ENCODE results near the gene INSYN2A. TPM values are rescaled to one million over a fixed set of nuclear protein-coding genes. Genes with fewer than 3 reads are reported as not detected.

INSYN2A gene
- total RNA-seq, 2 donors from 2014 or later, result not detected

DNA sequence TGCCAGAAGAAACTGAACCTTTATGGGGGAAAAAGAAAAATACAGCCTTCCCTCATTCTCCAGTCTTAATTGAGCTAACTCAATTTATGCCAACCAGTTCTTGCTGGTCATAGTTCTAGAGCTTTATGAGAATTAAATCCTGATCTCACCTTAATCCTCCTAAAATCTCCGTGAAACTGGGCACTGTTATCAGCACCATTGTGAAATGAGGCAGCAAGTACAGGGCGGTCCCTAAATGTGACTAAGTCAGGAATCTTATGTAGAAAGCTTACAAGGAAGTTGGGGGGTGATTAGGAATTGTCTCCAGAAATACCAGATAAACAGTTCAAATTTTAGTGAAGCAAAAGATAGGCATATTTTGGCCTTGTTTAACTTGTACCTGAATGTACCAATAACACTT lies 10.7 kb upstream of the INSYN2A start:
- H3K4me3 ChIP-seq, result no peak overlapping the region
- intact Hi-C loops (cut with DNase I), result no loop called here
- H3K4me1 ChIP-seq, result no peaks in the 10 kb centered on the region
- DNase-seq (no peak), ATAC-seq (no peak)
- no peaks in the 10 kb centered on the region for H3K9me3 ChIP-seq
- H3K36me3 ChIP-seq (replicated peaks in 1 of 2; ENCODE audit: insufficient read depth in 1 of 2, low read depth in 2 of 2), result no peaks in the 10 kb centered on the region
- WGBS, 2 donors, result 85 to 98% methylated on average over 2 of the region's 2 CpGs
- no peak overlapping the region for H3K27ac ChIP-seq
- TF ChIP-seq, protein P1, sequence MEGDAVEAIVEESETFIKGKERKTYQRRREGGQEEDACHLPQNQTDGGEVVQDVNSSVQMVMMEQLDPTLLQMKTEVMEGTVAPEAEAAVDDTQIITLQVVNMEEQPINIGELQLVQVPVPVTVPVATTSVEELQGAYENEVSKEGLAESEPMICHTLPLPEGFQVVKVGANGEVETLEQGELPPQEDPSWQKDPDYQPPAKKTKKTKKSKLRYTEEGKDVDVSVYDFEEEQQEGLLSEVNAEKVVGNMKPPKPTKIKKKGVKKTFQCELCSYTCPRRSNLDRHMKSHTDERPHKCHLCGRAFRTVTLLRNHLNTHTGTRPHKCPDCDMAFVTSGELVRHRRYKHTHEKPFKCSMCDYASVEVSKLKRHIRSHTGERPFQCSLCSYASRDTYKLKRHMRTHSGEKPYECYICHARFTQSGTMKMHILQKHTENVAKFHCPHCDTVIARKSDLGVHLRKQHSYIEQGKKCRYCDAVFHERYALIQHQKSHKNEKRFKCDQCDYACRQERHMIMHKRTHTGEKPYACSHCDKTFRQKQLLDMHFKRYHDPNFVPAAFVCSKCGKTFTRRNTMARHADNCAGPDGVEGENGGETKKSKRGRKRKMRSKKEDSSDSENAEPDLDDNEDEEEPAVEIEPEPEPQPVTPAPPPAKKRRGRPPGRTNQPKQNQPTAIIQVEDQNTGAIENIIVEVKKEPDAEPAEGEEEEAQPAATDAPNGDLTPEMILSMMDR (IDR thresholded peaks at IDR 0.05), result no peak
- TF ChIP-seq POLR2A (IDR thresholded peaks at IDR 0.05), result no peak
- H3K27me3 ChIP-seq, result no peaks in the 10 kb centered on the region

DNA sequence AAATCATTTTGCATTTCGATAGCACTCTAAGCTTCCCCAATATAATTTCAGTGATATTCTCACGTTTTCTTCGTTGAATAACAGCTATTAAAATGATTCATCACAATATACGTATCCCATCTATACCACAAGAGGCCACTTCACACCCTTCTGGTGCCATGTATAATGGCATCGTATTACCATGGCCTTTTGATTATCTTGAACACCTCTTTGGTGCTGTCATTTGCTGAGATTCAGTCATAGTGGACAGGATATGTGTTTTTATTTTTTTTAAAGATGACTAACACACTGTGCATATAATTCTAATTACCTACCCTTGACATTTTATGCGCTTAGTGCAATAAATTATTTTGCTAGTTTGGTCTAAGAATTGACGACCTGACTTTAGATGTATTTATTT lies 6.7 kb upstream of the INSYN2A start:
- 94 to 95% methylated on average over 7 of the region's 7 CpGs for WGBS, 2 donors

DNA sequence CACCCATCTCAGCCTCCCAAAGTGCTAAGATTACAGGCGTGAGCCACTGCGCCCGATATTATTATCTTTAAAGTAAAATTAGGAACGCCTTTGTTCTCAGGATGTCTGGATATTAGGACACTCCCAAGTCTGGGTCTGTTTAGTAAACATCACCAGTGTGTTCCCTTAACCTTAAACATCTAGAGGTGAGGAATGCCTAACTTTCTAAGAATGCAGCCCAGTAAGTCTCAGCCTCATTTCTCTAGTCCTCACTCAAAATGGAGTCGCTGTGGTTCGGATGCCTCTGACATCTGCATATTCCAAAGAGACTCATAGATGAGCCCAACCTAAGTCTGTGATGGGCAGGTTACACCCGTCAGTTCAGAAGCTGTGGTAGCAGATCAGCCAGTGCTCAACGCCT lies 4.3 kb upstream of the INSYN2A start:
- H3K4me3 ChIP-seq, result no peak overlapping the region
- H3K27ac ChIP-seq, result no peak overlapping the region
- peaks cover 3% of the 10 kb centered on the region for H3K4me1 ChIP-seq
- no peaks in the 10 kb centered on the region for H3K27me3 ChIP-seq
- ATAC-seq (no peak), DNase-seq (no peak)
- TF ChIP-seq POLR2A (IDR thresholded peaks at IDR 0.05), result no peak
- TF ChIP-seq, protein P1 (IDR thresholded peaks at IDR 0.05), result no peak
- 96% methylated on average over 8 of the region's 8 CpGs for WGBS, 2 donors
- no peaks in the 10 kb centered on the region for H3K9me3 ChIP-seq
- intact Hi-C loops (cut with DNase I), result no loop called here
- no peaks in the 10 kb centered on the region for H3K36me3 ChIP-seq (replicated peaks in 1 of 2; ENCODE audit: insufficient read depth in 1 of 2, low read depth in 2 of 2)

More for the DNA sequence above, 6.7 kb upstream of the INSYN2A start:
- no peak for TF ChIP-seq POLR2A (IDR thresholded peaks at IDR 0.05)
- TF ChIP-seq, protein P1 (IDR thresholded peaks at IDR 0.05), result no peak
- Histone ChIP-seq H3K9me3 (no peaks in the 10 kb centered on the region), H3K36me3 (replicated peaks in 1 of 2; ENCODE audit: insufficient read depth in 1 of 2, low read depth in 2 of 2) (no peaks in the 10 kb centered on the region), H3K4me3 (no peak overlapping the region), H3K27ac (no peak overlapping the region), H3K4me1 (no peaks in the 10 kb centered on the region), H3K27me3 (no peaks in the 10 kb centered on the region)
- intact Hi-C loops (cut with DNase I), result no loop called here
- no peak for DNase-seq
- ATAC-seq, result no peak

DNA sequence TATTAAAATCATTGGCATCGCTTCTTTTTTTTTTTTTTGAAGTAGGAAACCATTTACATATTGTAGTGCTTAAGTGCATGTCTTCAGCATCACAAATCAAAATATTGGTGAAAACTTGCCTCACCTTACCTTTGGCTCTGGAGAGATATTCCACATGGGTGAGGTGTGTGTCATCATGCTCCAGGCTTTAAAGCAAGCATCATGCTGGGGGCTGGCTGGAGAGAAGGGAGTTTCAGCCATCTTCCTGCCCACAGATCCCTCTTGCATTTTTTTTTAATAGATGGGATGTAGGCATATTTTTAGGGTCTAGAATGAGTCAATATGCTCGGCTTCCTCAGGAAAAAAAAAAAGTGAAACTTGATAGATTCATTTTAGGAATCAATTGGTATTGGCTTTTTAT lies 2.3 kb upstream of the INSYN2A start:
- H3K9me3 ChIP-seq, result no peaks in the 10 kb centered on the region
- no peak overlapping the region for H3K4me3 ChIP-seq
- no peaks in the 10 kb centered on the region for H3K36me3 ChIP-seq (replicated peaks in 1 of 2; ENCODE audit: insufficient read depth in 1 of 2, low read depth in 2 of 2)
- 77 to 85% methylated on average over 2 of the region's 2 CpGs for WGBS, 2 donors
- H3K27me3 ChIP-seq, result no peaks in the 10 kb centered on the region
- DNase-seq, result no peak
- ATAC-seq, result no peak
- H3K4me1 ChIP-seq, result peaks cover 16% of the 10 kb centered on the region
- no peak for TF ChIP-seq POLR2A (IDR thresholded peaks at IDR 0.05)
- TF ChIP-seq, protein P1 (IDR thresholded peaks at IDR 0.05), result no peak
- no peak overlapping the region for H3K27ac ChIP-seq
- intact Hi-C loops (cut with DNase I), result no loop called here

DNA sequence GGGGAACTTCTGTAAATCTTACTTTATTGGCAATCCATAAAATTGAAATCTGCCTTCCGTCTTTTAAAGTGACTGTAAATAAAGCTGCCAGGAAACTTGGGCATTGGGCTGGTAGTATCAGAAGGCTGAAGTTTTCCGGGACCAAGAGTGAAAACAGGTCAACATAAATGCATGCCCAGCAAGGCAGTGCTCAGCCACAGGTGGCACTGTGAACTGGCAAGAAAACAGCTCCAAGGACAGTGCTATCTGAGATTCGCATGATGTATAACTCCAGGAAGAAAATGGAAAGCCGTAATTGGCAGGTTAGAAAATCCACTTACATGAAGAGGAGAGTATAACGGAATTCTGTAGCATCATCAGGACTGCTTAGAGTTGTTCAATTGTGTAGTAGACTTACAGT lies 1.9 kb upstream of the INSYN2A start:
- H3K4me3 ChIP-seq, result no peak overlapping the region
- no peak overlapping the region for H3K27ac ChIP-seq
- H3K9me3 ChIP-seq, result no peaks in the 10 kb centered on the region
- H3K4me1 ChIP-seq, result peaks cover 16% of the 10 kb centered on the region
- intact Hi-C loops (cut with DNase I), result no loop called here
- 43 to 49% methylated on average over 5 of the region's 5 CpGs for WGBS, 2 donors
- no peak for TF ChIP-seq POLR2A (IDR thresholded peaks at IDR 0.05)
- TF ChIP-seq, protein P1 (IDR thresholded peaks at IDR 0.05), result peak in 3 of 7 experiments; percentile 15 to 39 (median 20)
- DNase-seq (peak in 2 of 4 donors; percentile 21 to 37), ATAC-seq (no peak)
- no peaks in the 10 kb centered on the region for H3K27me3 ChIP-seq
- H3K36me3 ChIP-seq (replicated peaks in 1 of 2; ENCODE audit: insufficient read depth in 1 of 2, low read depth in 2 of 2), result no peaks in the 10 kb centered on the region

Data from body of pancreas (tissue), 4 donors.